WTC11 (cell line): ENCODE data around the gene MARCHF11. TPM values are rescaled to one million over a fixed set of nuclear protein-coding genes. Genes with fewer than 3 reads are reported as not detected.

Experiments
- ATAC-seq: fragments of 200-7000 bp; cut with Tn5 transposase; 2 replicates; pipeline ENCODE4 v1.10.0; 2021; ENCODE audit warnings: mild to moderate bottlenecking, moderate library complexity
- CTCF ChIA-PET: fragments of 300-600 bp; sonication (Branson Sonifier 250); formaldehyde crosslinking; loops from one replicate; lab custom pipeline; 2021; ENCODE audit warnings: antibody characterized with exemption; lab: Charles Lee
- POLR2A ChIA-PET: fragments of 350-600 bp; sonication (Branson Sonifier 250); formaldehyde crosslinking; loops from one replicate; lab custom pipeline; 2021; ENCODE audit warnings: antibody characterized with exemption; lab: Charles Lee
- DNase-seq: peaks from one replicate; pipeline ENCODE4 v3.0.0; 2021; ENCODE audit warnings: low spot score
- H3K27ac Mint-ChIP-seq: 2 replicates; pipeline ENCODE4 v1.8.0; 2021; ENCODE audit warnings: mixed read lengths
- H3K27me3 Mint-ChIP-seq: 2 replicates; pipeline ENCODE4 v1.8.0; 2021; ENCODE audit warnings: low read depth, mild to moderate bottlenecking, moderate library complexity, mixed read lengths
- H3K36me3 Mint-ChIP-seq: 2 replicates; pipeline ENCODE4 v1.8.0; 2021; ENCODE audit warnings: mixed read lengths
- H3K4me1 Mint-ChIP-seq: 2 replicates; pipeline ENCODE4 v1.8.0; 2022; ENCODE audit warnings: mixed read lengths
- H3K4me3 Mint-ChIP-seq: 2 replicates; pipeline ENCODE4 v1.8.0; 2021; ENCODE audit warnings: mild to moderate bottlenecking, moderate library complexity, mixed read lengths
- H3K9me3 Mint-ChIP-seq: 2 replicates; pipeline ENCODE4 v1.8.0; 2021; ENCODE audit warnings: mixed read lengths
- ELF4 ChIP-seq: sonication (generic); formaldehyde crosslinking; IDR thresholded peaks from 2 replicates; pipeline ENCODE4 v1.8.1; 2022; ENCODE audit warnings: low read depth, mild to moderate bottlenecking, moderate library complexity, missing genetic modification reagents
- ESRRA ChIP-seq: sonication (generic); formaldehyde crosslinking; IDR thresholded peaks from 2 replicates; pipeline ENCODE4 v1.8.1; 2022; ENCODE audit warnings: mild to moderate bottlenecking, missing genetic modification reagents, borderline replicate concordance
- GRHL2 ChIP-seq: fragments of 250-450 bp; sonication (Bioruptor Pico); IDR thresholded peaks from 2 replicates; pipeline ENCODE4 v1.8.0; 2022; ENCODE audit warnings: mild to moderate bottlenecking, moderate library complexity; ENCODE audit not compliant: insufficient replicate concordance, severe bottlenecking
- GTF2I ChIP-seq: fragments of 250-450 bp; sonication (Bioruptor Pico); conservative IDR thresholded peaks from 2 replicates; pipeline ENCODE4 v1.4.0; 2021; ENCODE audit warnings: mild to moderate bottlenecking
- JAZF1 ChIP-seq: fragments of 250-450 bp; sonication (Bioruptor Pico); IDR thresholded peaks from 2 replicates; pipeline ENCODE4 v1.9.0; 2021; ENCODE audit warnings: moderate library complexity, mild to moderate bottlenecking, inconsistent platforms
- NFYB ChIP-seq: sonication (generic); formaldehyde crosslinking; conservative IDR thresholded peaks from 2 replicates; pipeline ENCODE4 v1.8.0; 2022; ENCODE audit warnings: low read depth, missing genetic modification reagents
- OVOL2 ChIP-seq: fragments of 250-450 bp; sonication (Bioruptor Pico); IDR thresholded peaks from 2 replicates; pipeline ENCODE4 v1.9.0; 2021; ENCODE audit warnings: mild to moderate bottlenecking, borderline replicate concordance
- SOX15 ChIP-seq: fragments of 250-450 bp; sonication (Bioruptor Pico); IDR thresholded peaks from 2 replicates; pipeline ENCODE4 v1.9.0; 2021; ENCODE audit warnings: mild to moderate bottlenecking
- ZNF138 ChIP-seq: sonication (generic); formaldehyde crosslinking; conservative IDR thresholded peaks from 2 replicates; pipeline ENCODE4 v1.8.1; 2022; ENCODE audit warnings: mild to moderate bottlenecking, moderate library complexity, missing genetic modification reagents
- ZNF396 ChIP-seq: fragments of 250-450 bp; sonication (Bioruptor Pico); IDR thresholded peaks from 2 replicates; pipeline ENCODE4 v1.8.0; 2021; ENCODE audit warnings: mild to moderate bottlenecking, moderate library complexity, borderline replicate concordance
- ZNF671 ChIP-seq: fragments of 250-450 bp; sonication (Bioruptor Pico); IDR thresholded peaks from 2 replicates; pipeline ENCODE4 v1.8.0; 2021; ENCODE audit warnings: mild to moderate bottlenecking
- total RNA-seq: library from RNA; stranded (reverse); gene quantifications from 3 replicates; pipeline ENCODE4 v1.2.3, GENCODE V29; 2021
- TF ChIP-seq, protein P1 (sequence below): sonication (generic); formaldehyde crosslinking; IDR thresholded peaks from 2 replicates; pipeline ENCODE4 v1.8.0; 2023; ENCODE audit warnings: missing genetic modification reagents
- TF ChIP-seq, protein P2 (sequence below): fragments of 250-450 bp; sonication (Bioruptor Pico); IDR thresholded peaks from 2 replicates; pipeline ENCODE4 v1.8.0; 2021; ENCODE audit warnings: mild to moderate bottlenecking
- TF ChIP-seq, protein P3 (sequence below): fragments of 250-450 bp; sonication (Bioruptor Pico); IDR thresholded peaks from 2 replicates; pipeline ENCODE4 v1.9.0; 2021; ENCODE audit warnings: moderate library complexity, mild to moderate bottlenecking, inconsistent platforms, borderline replicate concordance
- TF ChIP-seq, protein P4 (sequence below): sonication (generic); formaldehyde crosslinking; IDR thresholded peaks from 2 replicates; pipeline ENCODE4 v1.8.1; 2023; ENCODE audit warnings: mild to moderate bottlenecking, missing genetic modification reagents, moderate library complexity
- TF ChIP-seq, protein P5 (sequence below): sonication (generic); formaldehyde crosslinking; IDR thresholded peaks from 2 replicates; pipeline ENCODE4 v1.8.1; 2022; ENCODE audit warnings: mild to moderate bottlenecking, missing genetic modification reagents, moderate library complexity, borderline replicate concordance
- TF ChIP-seq, protein P6 (sequence below): fragments of 200-600 bp; IDR thresholded peaks from 2 replicates; pipeline ENCODE4 v1.8.0; 2022; ENCODE audit warnings: antibody characterized with exemption

Gene MARCHF11
- total RNA-seq, 1 experiment from 2014 or later: 2.9 TPM

DNA sequence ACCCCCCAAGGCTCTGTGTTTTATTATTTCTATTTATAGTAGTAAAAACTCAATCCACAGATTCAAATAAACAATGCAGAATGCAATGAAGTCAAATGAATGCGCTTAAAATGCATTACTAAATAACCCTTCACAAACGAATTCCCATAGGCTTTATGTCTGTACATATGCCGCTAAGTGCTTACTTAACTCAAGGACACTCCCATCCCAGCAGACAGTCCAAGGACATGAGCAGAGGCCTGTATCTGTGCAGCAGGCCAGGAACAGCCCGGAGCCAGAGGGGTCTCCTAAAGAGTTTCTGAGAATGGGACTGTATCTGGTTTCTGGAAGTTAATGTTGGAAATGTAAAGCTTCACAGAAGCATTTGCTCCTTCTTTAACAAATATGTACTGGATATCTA, 59.8 kb downstream of the MARCHF11 start:
- Mint-ChIP-seq H3K9me3 (peaks cover 17% of the 10 kb centered on the region), H3K4me3 (no peak overlapping the region), H3K27ac (no peak overlapping the region), H3K4me1 (no peaks in the 10 kb centered on the region), H3K27me3 (no peaks in the 10 kb centered on the region), H3K36me3 (peaks cover 3% of the 10 kb centered on the region)
- no peak for TF ChIP-seq JAZF1 (CRISPR knock-in tag)
- no peak for TF ChIP-seq GRHL2 (CRISPR knock-in tag)
- ChIA-PET CTCF (no interaction called here), POLR2A (no interaction called here)
- DNase-seq (no peak), ATAC-seq (no peak)

DNA sequence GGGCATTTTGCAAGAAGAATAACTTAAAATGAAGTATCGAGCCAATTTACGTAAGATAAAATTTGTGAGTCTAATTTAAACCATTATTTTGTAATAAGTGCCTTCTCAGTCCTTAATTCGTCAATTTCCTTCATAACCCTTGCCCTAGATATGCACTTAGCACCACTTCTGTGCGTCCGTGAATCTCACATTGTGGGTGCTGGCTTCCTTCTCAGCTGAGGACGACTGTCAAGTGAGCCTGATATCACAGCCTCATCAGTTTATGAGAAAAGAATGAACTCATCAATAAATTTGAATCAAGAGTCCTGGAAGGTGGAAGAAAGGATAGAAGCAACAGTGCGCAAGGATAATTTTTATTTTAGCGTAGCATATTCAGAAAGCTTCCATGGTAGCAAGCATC, 64.5 kb downstream of the MARCHF11 start:
- no peak for ATAC-seq
- no peaks in the 10 kb centered on the region for H3K27me3 Mint-ChIP-seq

DNA sequence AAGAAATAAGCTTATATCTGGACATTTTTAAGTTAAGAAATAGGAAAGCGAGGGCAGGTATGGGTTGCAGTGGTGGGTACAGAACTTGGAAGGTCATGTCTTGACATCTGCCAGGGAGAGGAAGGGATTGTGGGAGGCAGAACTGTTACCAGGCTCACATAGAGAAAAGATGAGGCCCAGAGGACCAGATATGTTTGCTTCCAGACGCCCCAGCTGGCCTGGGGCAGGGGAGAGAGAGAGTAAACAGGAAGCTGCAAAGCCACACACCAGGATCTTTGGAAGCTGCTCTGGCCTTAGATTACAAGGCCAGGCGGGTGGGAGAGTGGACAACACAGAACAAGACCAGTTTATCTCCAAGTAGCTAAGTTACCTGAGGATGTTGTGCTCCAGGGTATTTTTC, 71.2 kb downstream of the MARCHF11 start:
- Mint-ChIP-seq H3K36me3 (peaks cover 30% of the 10 kb centered on the region), H3K27me3 (no peaks in the 10 kb centered on the region), H3K4me1 (peaks cover 12% of the 10 kb centered on the region), H3K4me3 (no peak overlapping the region), H3K27ac (no peak overlapping the region), H3K9me3 (peaks cover 68% of the 10 kb centered on the region)
- DNase-seq: no peak
- ATAC-seq: no peak
- CTCF ChIA-PET: no interaction called here
- POLR2A ChIA-PET: no interaction called here
- TF ChIP-seq ESRRA (no peak), ZNF138 (CRISPR knock-in tag) (no peak)
- TF ChIP-seq, protein P1, sequence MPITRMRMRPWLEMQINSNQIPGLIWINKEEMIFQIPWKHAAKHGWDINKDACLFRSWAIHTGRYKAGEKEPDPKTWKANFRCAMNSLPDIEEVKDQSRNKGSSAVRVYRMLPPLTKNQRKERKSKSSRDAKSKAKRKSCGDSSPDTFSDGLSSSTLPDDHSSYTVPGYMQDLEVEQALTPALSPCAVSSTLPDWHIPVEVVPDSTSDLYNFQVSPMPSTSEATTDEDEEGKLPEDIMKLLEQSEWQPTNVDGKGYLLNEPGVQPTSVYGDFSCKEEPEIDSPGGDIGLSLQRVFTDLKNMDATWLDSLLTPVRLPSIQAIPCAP: no peak

More for the DNA sequence above, 64.5 kb downstream of the MARCHF11 start:
- POLR2A ChIA-PET: no interaction called here
- H3K4me1 Mint-ChIP-seq: no peaks in the 10 kb centered on the region
- TF ChIP-seq GTF2I (CRISPR knock-in tag) (no peak), OVOL2 (CRISPR knock-in tag) (no peak), ZNF671 (CRISPR knock-in tag) (no peak), NFYB (CRISPR knock-in tag) (no peak), SOX15 (CRISPR knock-in tag) (no peak), ELF4 (CRISPR knock-in tag) (no peak), ZNF396 (CRISPR knock-in tag) (no peak)
- TF ChIP-seq, protein P2, sequence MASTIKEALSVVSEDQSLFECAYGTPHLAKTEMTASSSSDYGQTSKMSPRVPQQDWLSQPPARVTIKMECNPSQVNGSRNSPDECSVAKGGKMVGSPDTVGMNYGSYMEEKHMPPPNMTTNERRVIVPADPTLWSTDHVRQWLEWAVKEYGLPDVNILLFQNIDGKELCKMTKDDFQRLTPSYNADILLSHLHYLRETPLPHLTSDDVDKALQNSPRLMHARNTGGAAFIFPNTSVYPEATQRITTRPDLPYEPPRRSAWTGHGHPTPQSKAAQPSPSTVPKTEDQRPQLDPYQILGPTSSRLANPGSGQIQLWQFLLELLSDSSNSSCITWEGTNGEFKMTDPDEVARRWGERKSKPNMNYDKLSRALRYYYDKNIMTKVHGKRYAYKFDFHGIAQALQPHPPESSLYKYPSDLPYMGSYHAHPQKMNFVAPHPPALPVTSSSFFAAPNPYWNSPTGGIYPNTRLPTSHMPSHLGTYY (CRISPR knock-in tag): no peak
- TF ChIP-seq, protein P3, sequence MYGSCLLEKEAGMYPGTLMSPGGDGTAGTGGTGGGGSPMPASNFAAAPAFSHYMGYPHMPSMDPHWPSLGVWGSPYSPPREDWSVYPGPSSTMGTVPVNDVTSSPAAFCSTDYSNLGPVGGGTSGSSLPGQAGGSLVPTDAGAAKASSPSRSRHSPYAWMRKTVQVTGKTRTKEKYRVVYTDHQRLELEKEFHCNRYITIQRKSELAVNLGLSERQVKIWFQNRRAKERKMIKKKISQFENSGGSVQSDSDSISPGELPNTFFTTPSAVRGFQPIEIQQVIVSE (CRISPR knock-in tag): no peak
- TF ChIP-seq, protein P4, sequence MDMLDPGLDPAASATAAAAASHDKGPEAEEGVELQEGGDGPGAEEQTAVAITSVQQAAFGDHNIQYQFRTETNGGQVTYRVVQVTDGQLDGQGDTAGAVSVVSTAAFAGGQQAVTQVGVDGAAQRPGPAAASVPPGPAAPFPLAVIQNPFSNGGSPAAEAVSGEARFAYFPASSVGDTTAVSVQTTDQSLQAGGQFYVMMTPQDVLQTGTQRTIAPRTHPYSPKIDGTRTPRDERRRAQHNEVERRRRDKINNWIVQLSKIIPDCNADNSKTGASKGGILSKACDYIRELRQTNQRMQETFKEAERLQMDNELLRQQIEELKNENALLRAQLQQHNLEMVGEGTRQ: no peak
- TF ChIP-seq, protein P5, sequence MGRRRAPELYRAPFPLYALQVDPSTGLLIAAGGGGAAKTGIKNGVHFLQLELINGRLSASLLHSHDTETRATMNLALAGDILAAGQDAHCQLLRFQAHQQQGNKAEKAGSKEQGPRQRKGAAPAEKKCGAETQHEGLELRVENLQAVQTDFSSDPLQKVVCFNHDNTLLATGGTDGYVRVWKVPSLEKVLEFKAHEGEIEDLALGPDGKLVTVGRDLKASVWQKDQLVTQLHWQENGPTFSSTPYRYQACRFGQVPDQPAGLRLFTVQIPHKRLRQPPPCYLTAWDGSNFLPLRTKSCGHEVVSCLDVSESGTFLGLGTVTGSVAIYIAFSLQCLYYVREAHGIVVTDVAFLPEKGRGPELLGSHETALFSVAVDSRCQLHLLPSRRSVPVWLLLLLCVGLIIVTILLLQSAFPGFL: no peak
- TF ChIP-seq, protein P6, sequence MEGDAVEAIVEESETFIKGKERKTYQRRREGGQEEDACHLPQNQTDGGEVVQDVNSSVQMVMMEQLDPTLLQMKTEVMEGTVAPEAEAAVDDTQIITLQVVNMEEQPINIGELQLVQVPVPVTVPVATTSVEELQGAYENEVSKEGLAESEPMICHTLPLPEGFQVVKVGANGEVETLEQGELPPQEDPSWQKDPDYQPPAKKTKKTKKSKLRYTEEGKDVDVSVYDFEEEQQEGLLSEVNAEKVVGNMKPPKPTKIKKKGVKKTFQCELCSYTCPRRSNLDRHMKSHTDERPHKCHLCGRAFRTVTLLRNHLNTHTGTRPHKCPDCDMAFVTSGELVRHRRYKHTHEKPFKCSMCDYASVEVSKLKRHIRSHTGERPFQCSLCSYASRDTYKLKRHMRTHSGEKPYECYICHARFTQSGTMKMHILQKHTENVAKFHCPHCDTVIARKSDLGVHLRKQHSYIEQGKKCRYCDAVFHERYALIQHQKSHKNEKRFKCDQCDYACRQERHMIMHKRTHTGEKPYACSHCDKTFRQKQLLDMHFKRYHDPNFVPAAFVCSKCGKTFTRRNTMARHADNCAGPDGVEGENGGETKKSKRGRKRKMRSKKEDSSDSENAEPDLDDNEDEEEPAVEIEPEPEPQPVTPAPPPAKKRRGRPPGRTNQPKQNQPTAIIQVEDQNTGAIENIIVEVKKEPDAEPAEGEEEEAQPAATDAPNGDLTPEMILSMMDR: no peak
- H3K4me3 Mint-ChIP-seq: no peak overlapping the region
- no peak overlapping the region for H3K27ac Mint-ChIP-seq
- H3K9me3 Mint-ChIP-seq: peaks cover 28% of the 10 kb centered on the region
- CTCF ChIA-PET: no interaction called here
- peaks cover 26% of the 10 kb centered on the region for H3K36me3 Mint-ChIP-seq
- no peak for DNase-seq
